ENCODE measurements around the gene MCL1. TPM values are rescaled to one million over a fixed set of nuclear protein-coding genes. Genes with fewer than 3 reads are reported as not detected.
"Not testable (repeated sequence)": the region's sequence is repeated elsewhere in the genome, so short reads cannot be mapped to it uniquely, and the experiment has no call there.

The MCL1 gene
- total RNA-seq, 1 experiment from 2014 or later, result 163 TPM

DNA sequence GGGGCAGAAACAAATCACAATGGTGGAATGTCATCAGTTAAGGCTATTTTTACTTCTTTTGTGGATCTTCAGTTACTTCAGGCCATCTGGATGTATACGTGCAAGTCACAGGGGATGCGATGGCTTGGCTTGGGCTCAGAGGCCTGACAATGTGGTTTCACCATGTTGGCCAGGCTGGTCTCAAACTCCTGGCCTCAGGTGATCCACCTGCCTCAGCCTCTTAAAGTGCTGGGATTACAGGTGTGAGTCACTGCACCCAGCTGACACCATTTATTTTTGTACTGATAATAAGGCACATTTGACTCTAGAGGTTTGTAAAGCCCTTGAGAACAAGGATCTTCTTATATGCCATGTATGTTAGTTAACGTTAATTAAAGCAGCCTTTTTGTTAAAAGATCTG, 1.6 kb upstream of the MCL1 start:
- DNase-seq (ENCODE audit: low spot score); H3K27ac ChIP-seq (ENCODE audit: low read depth, low read length, poor library complexity, severe bottlenecking); POLR2A ChIA-PET (ENCODE audit: low non-redundant PET); intact Hi-C loops (cut with micrococcal nuclease; ENCODE audit: unreplicated experiment); H3K27me3 ChIP-seq (replicated peaks; ENCODE audit: insufficient read depth, low read depth, low read length, poor library complexity); H3K9me3 ChIP-seq (ENCODE audit: low read depth, low read length, poor library complexity, severe bottlenecking); CTCF ChIA-PET; BruUV-seq (replicated peaks); H3K4me3 ChIP-seq (ENCODE audit: low read depth, low read length, poor library complexity, severe bottlenecking): not testable (repeated sequence)
- peaks cover 13% of the 10 kb centered on the region for H3K4me1 ChIP-seq (ENCODE audit: insufficient read depth, low read length, poor library complexity, severe bottlenecking)
- H3K36me3 ChIP-seq (ENCODE audit: insufficient read depth, low read length, poor library complexity, severe bottlenecking), result peaks cover 24% of the 10 kb centered on the region

DNA sequence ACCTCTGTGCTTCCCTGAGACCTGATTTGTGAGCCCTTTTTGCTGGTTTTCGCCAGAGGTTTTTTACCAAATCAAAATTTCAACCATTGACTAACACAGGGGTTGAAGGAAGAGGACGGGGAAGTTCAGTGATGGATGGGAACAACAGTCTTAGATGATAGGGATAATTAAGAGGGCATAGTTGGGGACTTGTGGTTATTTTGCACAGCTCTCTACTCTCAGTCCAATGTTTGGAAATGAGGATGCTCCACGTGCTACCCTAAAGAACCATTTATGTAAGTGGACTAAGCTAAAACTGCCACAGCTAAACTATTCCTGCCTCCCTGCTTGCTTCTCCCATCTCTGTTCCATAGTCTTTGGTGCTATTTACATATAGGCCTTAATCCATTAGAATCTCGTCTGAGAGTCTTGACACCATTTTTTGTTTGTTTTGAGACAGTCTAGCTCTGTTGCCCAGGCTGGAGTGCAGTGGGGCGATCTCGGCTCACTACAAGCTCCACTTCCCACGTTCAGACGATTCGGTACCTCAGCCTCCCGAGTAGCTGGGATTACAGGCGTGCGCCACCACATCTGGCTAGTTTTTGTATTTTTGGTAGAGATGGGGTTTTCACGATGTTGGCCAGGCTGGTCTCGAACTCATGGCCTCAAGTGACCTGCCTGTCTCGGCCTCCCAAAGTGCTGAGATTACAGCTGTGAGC, 684 bp upstream of the MCL1 start:
- TF ChIP-seq EZH2 (IDR thresholded peaks at IDR 0.05; ENCODE audit: borderline replicate concordance, low read depth, low read length, poor library complexity, severe bottlenecking), result no peak
- TF ChIP-seq CTCF (conservative IDR thresholded peaks at IDR 0.05; ENCODE audit: low read depth, low read length), result no peak
- Histone ChIP-seq H3K4me1 (ENCODE audit: insufficient read depth, low read length, poor library complexity, severe bottlenecking) (peaks cover 22% of the 10 kb centered on the region), H3K36me3 (ENCODE audit: insufficient read depth, low read length, poor library complexity, severe bottlenecking) (peaks cover 33% of the 10 kb centered on the region), H3K27ac (ENCODE audit: low read depth, low read length, poor library complexity, severe bottlenecking) (peak overlapping the region; percentile 98), H3K9me3 (ENCODE audit: low read depth, low read length, poor library complexity, severe bottlenecking) (no peaks in the 10 kb centered on the region), H3K27me3 (replicated peaks; ENCODE audit: insufficient read depth, low read depth, low read length, poor library complexity) (no peaks in the 10 kb centered on the region), H3K4me3 (ENCODE audit: low read depth, low read length, poor library complexity, severe bottlenecking) (peak overlapping the region; percentile 90)
- DNase-seq (ENCODE audit: low spot score), result no peak
- ChIA-PET POLR2A (ENCODE audit: low non-redundant PET) (interaction anchor here (1.7 kb wide), 1 partner anchor 50 kb away, joined by 13 read pairs; the partner anchor contains the start of gene ENSA), CTCF (interaction anchor here (0.8 to 1.8 kb wide), 3 partner anchors 19 to 41 kb away, joined by 3 to 7 read pairs (median 3); no protein-coding TSS in a partner anchor)
- intact Hi-C loops (cut with micrococcal nuclease; ENCODE audit: unreplicated experiment), result loop anchor here (2.0 kb wide), 2 partner anchors 41 to 49 kb away; partner anchors contain the start of gene ENSA
- BruUV-seq (replicated peaks), result TSS peak; percentile 90

DNA sequence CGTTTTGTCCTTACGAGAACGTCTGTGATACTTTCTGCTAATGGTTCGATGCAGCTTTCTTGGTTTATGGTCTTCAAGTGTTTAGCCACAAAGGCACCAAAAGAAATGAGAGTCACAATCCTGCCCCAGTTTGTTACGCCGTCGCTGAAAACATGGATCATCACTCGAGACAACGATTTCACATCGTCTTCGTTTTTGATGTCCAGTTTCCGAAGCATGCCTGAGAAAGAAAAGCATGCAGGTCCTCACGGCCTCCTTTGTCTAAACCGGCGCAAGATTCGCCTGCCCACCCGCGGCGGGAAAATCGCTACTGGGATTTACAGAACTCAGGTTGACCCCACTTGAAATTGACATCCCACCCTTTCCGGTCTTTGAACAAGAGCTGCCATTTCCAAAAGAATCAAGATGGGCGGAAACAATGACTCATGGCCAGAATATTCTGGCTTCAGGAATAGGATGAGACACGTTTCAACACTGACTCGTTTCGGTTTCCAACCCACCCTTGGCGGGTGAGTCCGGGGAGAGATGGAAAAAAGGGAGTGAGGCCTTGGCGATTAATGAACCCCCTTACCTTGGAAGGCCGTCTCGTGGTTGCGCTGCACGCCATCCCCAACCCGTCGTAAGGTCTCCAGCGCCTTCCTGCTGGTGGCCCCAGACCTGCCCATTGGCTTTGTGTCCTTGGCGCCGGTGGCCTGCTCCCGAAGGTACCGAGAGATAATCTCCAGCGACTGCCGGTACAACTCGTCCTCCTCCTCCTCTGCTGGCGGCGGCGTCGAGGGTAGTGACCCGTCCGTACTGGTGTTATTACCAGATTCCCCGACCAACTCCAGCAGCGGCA, 919 bp downstream of the MCL1 start:
- intact Hi-C loops (cut with micrococcal nuclease; ENCODE audit: unreplicated experiment), result loop anchor here (2.0 kb wide), 2 partner anchors 42 to 50 kb away; partner anchors contain the start of gene ENSA
- DNase-seq (ENCODE audit: low spot score), result peak; percentile 93
- CTCF ChIA-PET, result interaction anchor here (0.6 to 1.8 kb wide), 5 partner anchors 40 to 349 kb away, joined by 3 to 8 read pairs (median 3); partner anchors contain the start of gene ENSA
- POLR2A ChIA-PET (ENCODE audit: low non-redundant PET), result interaction anchor here (0.6 to 1.7 kb wide), 7 partner anchors 31 to 665 kb away, joined by 3 to 13 read pairs (median 3); partner anchors contain the start of gene ENSA
- BruUV-seq (replicated peaks), result no TSS peak
- no peaks in the 10 kb centered on the region for H3K27me3 ChIP-seq (replicated peaks; ENCODE audit: insufficient read depth, low read depth, low read length, poor library complexity)
- H3K9me3 ChIP-seq (ENCODE audit: low read depth, low read length, poor library complexity, severe bottlenecking), result no peaks in the 10 kb centered on the region
- H3K27ac ChIP-seq (ENCODE audit: low read depth, low read length, poor library complexity, severe bottlenecking), result peak overlapping the region; percentile 98
- H3K4me1 ChIP-seq (ENCODE audit: insufficient read depth, low read length, poor library complexity, severe bottlenecking), result peaks cover 26% of the 10 kb centered on the region
- peak overlapping the region; percentile 90 for H3K4me3 ChIP-seq (ENCODE audit: low read depth, low read length, poor library complexity, severe bottlenecking)
- TF ChIP-seq CTCF (conservative IDR thresholded peaks at IDR 0.05; ENCODE audit: low read depth, low read length) (no peak), EZH2 (IDR thresholded peaks at IDR 0.05; ENCODE audit: borderline replicate concordance, low read depth, low read length, poor library complexity, severe bottlenecking) (no peak)
- H3K36me3 ChIP-seq (ENCODE audit: insufficient read depth, low read length, poor library complexity, severe bottlenecking), result peaks cover 49% of the 10 kb centered on the region

Data from A673 (cell line).